HEK293 (cell line): ENCODE results near the gene TIMM13.

Experiments used
- EGR2 ChIP-seq: fragments of 450-650 bp; formaldehyde crosslinking; IDR thresholded peaks from 2 replicates; pipeline ENCODE4 v1.5.1; 2016; ENCODE audit warnings: low read depth, missing biosample characterization, missing genetic modification characterization
- IKZF3 ChIP-seq: fragments of 450-650 bp; IDR thresholded peaks from 2 replicates; pipeline ENCODE4 v1.5.0; 2018; ENCODE audit warnings: missing biosample characterization, mild to moderate bottlenecking, missing genetic modification characterization, moderate library complexity
- KLF10 ChIP-seq: fragments of 450-650 bp; IDR thresholded peaks from 2 replicates; pipeline ENCODE4 v1.5.1; 2018; ENCODE audit warnings: missing biosample characterization, mild to moderate bottlenecking, missing genetic modification characterization
- MEIS1 ChIP-seq: sonication (generic); formaldehyde crosslinking; IDR thresholded peaks from 2 replicates; pipeline ENCODE4 v1.8.1; 2022; ENCODE audit warnings: missing genetic modification reagents, mild to moderate bottlenecking, borderline replicate concordance
- SCRT1 ChIP-seq: fragments of 450-650 bp; formaldehyde crosslinking; IDR thresholded peaks from 2 replicates; pipeline ENCODE4 v1.5.1; 2016; ENCODE audit warnings: missing biosample characterization, missing genetic modification characterization, borderline replicate concordance
- SP3 ChIP-seq: fragments of 450-650 bp; formaldehyde crosslinking; IDR thresholded peaks from 2 replicates; pipeline ENCODE4 v1.5.1; 2016; ENCODE audit warnings: missing biosample characterization, missing genetic modification characterization
- YY1 ChIP-seq: fragments of 450-650 bp; formaldehyde crosslinking; IDR thresholded peaks from 2 replicates; pipeline ENCODE4 v1.5.1; 2018; ENCODE audit warnings: missing biosample characterization, missing genetic modification characterization
- ZEB2 ChIP-seq: fragments of 450-650 bp; formaldehyde crosslinking; IDR thresholded peaks from 2 replicates; pipeline ENCODE4 v1.5.1; 2016; ENCODE audit warnings: missing biosample characterization, missing genetic modification characterization
- ZFP41 ChIP-seq: fragments of 450-650 bp; formaldehyde crosslinking; IDR thresholded peaks from 2 replicates; pipeline ENCODE4 v1.5.1; 2016; ENCODE audit warnings: missing biosample characterization, missing genetic modification characterization, borderline replicate concordance
- ZNF2 ChIP-seq: fragments of 450-650 bp; formaldehyde crosslinking; IDR thresholded peaks from 2 replicates; pipeline ENCODE4 v1.5.1; 2016; ENCODE audit warnings: missing biosample characterization, missing genetic modification characterization
- ZNF324 ChIP-seq: fragments of 450-650 bp; formaldehyde crosslinking; IDR thresholded peaks from 2 replicates; pipeline ENCODE4 v1.5.1; 2016; ENCODE audit warnings: missing biosample characterization, missing genetic modification characterization
- ZNF391 ChIP-seq: fragments of 450-650 bp; formaldehyde crosslinking; IDR thresholded peaks from 2 replicates; pipeline ENCODE4 v1.5.1; 2016; ENCODE audit warnings: low read depth, missing biosample characterization, missing genetic modification characterization, borderline replicate concordance
- ZNF629 ChIP-seq: fragments of 450-650 bp; formaldehyde crosslinking; IDR thresholded peaks from 2 replicates; pipeline ENCODE4 v1.5.1; 2017; ENCODE audit warnings: missing biosample characterization, missing genetic modification characterization
- ZNF76 ChIP-seq: fragments of 450-650 bp; formaldehyde crosslinking; IDR thresholded peaks from 2 replicates; pipeline ENCODE4; 2016; ENCODE audit warnings: low read depth, missing biosample characterization, missing genetic modification characterization, borderline replicate concordance
- TF ChIP-seq, protein P1 (sequence below): fragments of 450-650 bp; formaldehyde crosslinking; IDR thresholded peaks from 2 replicates; pipeline ENCODE4 v1.5.1; 2016; ENCODE audit warnings: missing biosample characterization, missing genetic modification characterization
- TF ChIP-seq, protein P2 (sequence below): IDR thresholded peaks from 2 replicates; pipeline ENCODE4 v1.6.1; 2011; ENCODE audit warnings: mild to moderate bottlenecking, low read depth, low read length, borderline replicate concordance
- TF ChIP-seq, protein P3 (sequence below): fragments of 450-650 bp; formaldehyde crosslinking; IDR thresholded peaks from 2 replicates; pipeline ENCODE4 v1.5.1; 2016; ENCODE audit warnings: missing biosample characterization, missing genetic modification characterization
- TF ChIP-seq, protein P4 (sequence below): fragments of 450-650 bp; formaldehyde crosslinking; IDR thresholded peaks from 2 replicates; pipeline ENCODE4 v1.5.1; 2016; ENCODE audit warnings: missing biosample characterization, missing genetic modification characterization
- TF ChIP-seq, protein P5 (sequence below): fragments of 450-650 bp; formaldehyde crosslinking; IDR thresholded peaks from 2 replicates; pipeline ENCODE4 v1.5.1; 2017; ENCODE audit warnings: missing biosample characterization, mild to moderate bottlenecking, missing genetic modification characterization, moderate library complexity
- TF ChIP-seq, protein P6 (sequence below): fragments of 450-650 bp; formaldehyde crosslinking; IDR thresholded peaks from 2 replicates; pipeline ENCODE4 v1.5.1; 2017; ENCODE audit warnings: missing biosample characterization, missing genetic modification characterization
- TF ChIP-seq, protein P7 (sequence below): fragments of 450-650 bp; formaldehyde crosslinking; IDR thresholded peaks from 2 replicates; pipeline ENCODE4 v1.5.1; 2016; ENCODE audit warnings: missing biosample characterization, missing genetic modification characterization
- TF ChIP-seq, protein P8 (sequence below): fragments of 450-650 bp; formaldehyde crosslinking; IDR thresholded peaks from 2 replicates; pipeline ENCODE4 v1.5.1; 2016; ENCODE audit warnings: missing biosample characterization, missing genetic modification characterization

TIMM13 gene

DNA sequence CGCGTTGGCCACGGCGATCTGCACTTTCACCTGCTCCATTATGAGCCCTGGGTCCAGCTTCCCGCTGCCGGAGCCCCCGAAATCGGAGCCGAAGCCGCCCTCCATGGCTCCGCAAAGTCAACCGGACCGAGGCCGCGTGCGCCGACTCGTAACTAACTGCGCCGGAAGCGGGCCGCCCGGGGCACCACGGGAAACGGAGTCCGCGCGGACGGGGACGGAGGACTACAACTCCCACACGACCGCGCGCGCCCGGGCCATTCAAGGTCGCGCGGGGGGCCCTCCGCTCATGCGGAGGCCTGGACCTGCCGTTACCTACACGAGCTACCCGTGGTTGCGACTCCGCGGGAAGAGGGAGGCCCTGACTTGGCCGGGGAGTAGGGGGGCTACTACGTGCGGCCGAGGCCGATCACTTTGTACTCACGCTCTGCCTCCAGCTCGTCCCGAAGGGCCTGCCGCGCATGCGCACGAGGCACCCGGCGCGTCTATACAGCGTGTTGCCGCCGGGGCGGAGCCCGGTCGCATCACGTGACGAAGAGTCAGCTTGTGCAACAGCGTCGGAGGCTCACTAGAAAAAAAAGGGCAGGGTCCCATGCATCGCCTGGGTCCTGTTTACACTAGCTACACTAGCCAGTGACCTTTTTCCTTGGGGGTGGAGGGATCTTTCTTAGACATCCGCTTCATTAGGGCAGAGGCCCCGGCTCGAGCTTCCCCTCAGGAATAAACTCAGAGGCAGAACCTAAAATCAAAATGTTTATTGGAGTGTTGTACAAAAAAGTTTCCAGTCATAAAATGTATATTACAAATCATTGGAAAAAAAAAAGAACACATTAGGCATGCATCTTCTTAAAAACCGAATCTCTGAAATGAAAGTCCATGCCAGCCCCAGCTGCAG, at the start of gene TIMM13 (continued):
- TF ChIP-seq, protein P1, sequence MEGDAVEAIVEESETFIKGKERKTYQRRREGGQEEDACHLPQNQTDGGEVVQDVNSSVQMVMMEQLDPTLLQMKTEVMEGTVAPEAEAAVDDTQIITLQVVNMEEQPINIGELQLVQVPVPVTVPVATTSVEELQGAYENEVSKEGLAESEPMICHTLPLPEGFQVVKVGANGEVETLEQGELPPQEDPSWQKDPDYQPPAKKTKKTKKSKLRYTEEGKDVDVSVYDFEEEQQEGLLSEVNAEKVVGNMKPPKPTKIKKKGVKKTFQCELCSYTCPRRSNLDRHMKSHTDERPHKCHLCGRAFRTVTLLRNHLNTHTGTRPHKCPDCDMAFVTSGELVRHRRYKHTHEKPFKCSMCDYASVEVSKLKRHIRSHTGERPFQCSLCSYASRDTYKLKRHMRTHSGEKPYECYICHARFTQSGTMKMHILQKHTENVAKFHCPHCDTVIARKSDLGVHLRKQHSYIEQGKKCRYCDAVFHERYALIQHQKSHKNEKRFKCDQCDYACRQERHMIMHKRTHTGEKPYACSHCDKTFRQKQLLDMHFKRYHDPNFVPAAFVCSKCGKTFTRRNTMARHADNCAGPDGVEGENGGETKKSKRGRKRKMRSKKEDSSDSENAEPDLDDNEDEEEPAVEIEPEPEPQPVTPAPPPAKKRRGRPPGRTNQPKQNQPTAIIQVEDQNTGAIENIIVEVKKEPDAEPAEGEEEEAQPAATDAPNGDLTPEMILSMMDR: no peak
- TF ChIP-seq SCRT1 (tag by site-specific recombination) (0 out of 2 replicates have a peak, but pooled peaks have one; percentile 28), ZNF76 (tag by site-specific recombination) (peak; percentile 99), ZNF629 (tag by site-specific recombination) (peak; percentile 54), ZNF324 (tag by site-specific recombination) (0 out of 2 replicates have a peak, but pooled peaks have one; percentile 79), SP3 (tag by site-specific recombination) (peak; percentile 80), YY1 (tag by site-specific recombination) (peak; percentile 78; the same call in 1 of the 2 replicates), ZFP41 (tag by site-specific recombination) (no peak), MEIS1 (no peak), ZNF2 (tag by site-specific recombination) (peak; percentile 84; the same call in 1 of the 2 replicates), ZEB2 (tag by site-specific recombination) (peak; percentile 75), IKZF3 (tag by site-specific recombination) (peak; percentile 51; the same call in 1 of the 2 replicates), KLF10 (tag by site-specific recombination) (peak; percentile 47; the same call in 1 of the 2 replicates), ZNF391 (tag by site-specific recombination) (peak; percentile 60; the same call in 1 of the 2 replicates), EGR2 (tag by site-specific recombination) (0 out of 2 replicates have a peak, but pooled peaks have one; percentile 29)
- TF ChIP-seq, protein P2, sequence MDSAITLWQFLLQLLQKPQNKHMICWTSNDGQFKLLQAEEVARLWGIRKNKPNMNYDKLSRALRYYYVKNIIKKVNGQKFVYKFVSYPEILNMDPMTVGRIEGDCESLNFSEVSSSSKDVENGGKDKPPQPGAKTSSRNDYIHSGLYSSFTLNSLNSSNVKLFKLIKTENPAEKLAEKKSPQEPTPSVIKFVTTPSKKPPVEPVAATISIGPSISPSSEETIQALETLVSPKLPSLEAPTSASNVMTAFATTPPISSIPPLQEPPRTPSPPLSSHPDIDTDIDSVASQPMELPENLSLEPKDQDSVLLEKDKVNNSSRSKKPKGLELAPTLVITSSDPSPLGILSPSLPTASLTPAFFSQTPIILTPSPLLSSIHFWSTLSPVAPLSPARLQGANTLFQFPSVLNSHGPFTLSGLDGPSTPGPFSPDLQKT: 0 out of 2 replicates have a peak, but pooled peaks have one; percentile 53
- TF ChIP-seq, protein P3, sequence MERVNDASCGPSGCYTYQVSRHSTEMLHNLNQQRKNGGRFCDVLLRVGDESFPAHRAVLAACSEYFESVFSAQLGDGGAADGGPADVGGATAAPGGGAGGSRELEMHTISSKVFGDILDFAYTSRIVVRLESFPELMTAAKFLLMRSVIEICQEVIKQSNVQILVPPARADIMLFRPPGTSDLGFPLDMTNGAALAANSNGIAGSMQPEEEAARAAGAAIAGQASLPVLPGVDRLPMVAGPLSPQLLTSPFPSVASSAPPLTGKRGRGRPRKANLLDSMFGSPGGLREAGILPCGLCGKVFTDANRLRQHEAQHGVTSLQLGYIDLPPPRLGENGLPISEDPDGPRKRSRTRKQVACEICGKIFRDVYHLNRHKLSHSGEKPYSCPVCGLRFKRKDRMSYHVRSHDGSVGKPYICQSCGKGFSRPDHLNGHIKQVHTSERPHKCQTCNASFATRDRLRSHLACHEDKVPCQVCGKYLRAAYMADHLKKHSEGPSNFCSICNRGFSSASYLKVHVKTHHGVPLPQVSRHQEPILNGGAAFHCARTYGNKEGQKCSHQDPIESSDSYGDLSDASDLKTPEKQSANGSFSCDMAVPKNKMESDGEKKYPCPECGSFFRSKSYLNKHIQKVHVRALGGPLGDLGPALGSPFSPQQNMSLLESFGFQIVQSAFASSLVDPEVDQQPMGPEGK (tag by site-specific recombination): peak; percentile 67
- TF ChIP-seq, protein P4, sequence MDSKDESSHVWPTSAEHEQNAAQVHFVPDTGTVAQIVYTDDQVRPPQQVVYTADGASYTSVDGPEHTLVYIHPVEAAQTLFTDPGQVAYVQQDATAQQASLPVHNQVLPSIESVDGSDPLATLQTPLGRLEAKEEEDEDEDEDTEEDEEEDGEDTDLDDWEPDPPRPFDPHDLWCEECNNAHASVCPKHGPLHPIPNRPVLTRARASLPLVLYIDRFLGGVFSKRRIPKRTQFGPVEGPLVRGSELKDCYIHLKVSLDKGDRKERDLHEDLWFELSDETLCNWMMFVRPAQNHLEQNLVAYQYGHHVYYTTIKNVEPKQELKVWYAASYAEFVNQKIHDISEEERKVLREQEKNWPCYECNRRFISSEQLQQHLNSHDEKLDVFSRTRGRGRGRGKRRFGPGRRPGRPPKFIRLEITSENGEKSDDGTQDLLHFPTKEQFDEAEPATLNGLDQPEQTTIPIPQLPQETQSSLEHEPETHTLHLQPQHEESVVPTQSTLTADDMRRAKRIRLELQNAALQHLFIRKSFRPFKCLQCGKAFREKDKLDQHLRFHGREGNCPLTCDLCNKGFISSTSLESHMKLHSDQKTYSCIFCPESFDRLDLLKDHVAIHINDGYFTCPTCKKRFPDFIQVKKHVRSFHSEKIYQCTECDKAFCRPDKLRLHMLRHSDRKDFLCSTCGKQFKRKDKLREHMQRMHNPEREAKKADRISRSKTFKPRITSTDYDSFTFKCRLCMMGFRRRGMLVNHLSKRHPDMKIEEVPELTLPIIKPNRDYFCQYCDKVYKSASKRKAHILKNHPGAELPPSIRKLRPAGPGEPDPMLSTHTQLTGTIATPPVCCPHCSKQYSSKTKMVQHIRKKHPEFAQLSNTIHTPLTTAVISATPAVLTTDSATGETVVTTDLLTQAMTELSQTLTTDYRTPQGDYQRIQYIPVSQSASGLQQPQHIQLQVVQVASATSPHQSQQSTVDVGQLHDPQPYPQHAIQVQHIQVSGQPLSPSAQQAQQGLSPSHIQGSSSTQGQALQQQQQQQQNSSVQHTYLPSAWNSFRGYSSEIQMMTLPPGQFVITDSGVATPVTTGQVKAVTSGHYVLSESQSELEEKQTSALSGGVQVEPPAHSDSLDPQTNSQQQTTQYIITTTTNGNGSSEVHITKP (tag by site-specific recombination): peak; percentile 93
- TF ChIP-seq, protein P5, sequence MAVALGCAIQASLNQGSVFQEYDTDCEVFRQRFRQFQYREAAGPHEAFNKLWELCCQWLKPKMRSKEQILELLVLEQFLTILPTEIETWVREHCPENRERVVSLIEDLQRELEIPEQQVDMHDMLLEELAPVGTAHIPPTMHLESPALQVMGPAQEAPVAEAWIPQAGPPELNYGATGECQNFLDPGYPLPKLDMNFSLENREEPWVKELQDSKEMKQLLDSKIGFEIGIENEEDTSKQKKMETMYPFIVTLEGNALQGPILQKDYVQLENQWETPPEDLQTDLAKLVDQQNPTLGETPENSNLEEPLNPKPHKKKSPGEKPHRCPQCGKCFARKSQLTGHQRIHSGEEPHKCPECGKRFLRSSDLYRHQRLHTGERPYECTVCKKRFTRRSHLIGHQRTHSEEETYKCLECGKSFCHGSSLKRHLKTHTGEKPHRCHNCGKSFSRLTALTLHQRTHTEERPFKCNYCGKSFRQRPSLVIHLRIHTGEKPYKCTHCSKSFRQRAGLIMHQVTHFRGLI (tag by site-specific recombination): no peak
- TF ChIP-seq, protein P6, sequence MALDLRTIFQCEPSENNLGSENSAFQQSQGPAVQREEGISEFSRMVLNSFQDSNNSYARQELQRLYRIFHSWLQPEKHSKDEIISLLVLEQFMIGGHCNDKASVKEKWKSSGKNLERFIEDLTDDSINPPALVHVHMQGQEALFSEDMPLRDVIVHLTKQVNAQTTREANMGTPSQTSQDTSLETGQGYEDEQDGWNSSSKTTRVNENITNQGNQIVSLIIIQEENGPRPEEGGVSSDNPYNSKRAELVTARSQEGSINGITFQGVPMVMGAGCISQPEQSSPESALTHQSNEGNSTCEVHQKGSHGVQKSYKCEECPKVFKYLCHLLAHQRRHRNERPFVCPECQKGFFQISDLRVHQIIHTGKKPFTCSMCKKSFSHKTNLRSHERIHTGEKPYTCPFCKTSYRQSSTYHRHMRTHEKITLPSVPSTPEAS (tag by site-specific recombination): peak; percentile 7; the same call in 1 of the 2 replicates
- TF ChIP-seq, protein P7, sequence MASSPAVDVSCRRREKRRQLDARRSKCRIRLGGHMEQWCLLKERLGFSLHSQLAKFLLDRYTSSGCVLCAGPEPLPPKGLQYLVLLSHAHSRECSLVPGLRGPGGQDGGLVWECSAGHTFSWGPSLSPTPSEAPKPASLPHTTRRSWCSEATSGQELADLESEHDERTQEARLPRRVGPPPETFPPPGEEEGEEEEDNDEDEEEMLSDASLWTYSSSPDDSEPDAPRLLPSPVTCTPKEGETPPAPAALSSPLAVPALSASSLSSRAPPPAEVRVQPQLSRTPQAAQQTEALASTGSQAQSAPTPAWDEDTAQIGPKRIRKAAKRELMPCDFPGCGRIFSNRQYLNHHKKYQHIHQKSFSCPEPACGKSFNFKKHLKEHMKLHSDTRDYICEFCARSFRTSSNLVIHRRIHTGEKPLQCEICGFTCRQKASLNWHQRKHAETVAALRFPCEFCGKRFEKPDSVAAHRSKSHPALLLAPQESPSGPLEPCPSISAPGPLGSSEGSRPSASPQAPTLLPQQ (tag by site-specific recombination): peak; percentile 69; the same call in 1 of the 2 replicates
- TF ChIP-seq, protein P8, sequence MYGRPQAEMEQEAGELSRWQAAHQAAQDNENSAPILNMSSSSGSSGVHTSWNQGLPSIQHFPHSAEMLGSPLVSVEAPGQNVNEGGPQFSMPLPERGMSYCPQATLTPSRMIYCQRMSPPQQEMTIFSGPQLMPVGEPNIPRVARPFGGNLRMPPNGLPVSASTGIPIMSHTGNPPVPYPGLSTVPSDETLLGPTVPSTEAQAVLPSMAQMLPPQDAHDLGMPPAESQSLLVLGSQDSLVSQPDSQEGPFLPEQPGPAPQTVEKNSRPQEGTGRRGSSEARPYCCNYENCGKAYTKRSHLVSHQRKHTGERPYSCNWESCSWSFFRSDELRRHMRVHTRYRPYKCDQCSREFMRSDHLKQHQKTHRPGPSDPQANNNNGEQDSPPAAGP (tag by site-specific recombination): peak; percentile 61; the same call in 1 of the 2 replicates
